ENCODE measurements around the gene BOD1.

GRCh38 chr5:173637340-173637739 lies 20.9 kb upstream of the BOD1 start:
- TF ChIP-seq CTCF (IDR thresholded peaks at IDR 0.05): no peak
- TF ChIP-seq POLR2AphosphoS5 (IDR thresholded peaks at IDR 0.05; ENCODE audit: insufficient read depth in 1 of 2, low read depth in 1 of 2): no peak
- TF ChIP-seq POLR2A (IDR thresholded peaks at IDR 0.05): no peak

Data from vagina (tissue), 2 donors.